Activated CD8-positive, alpha-beta memory T cell treated with anti-CD3 and anti-CD28 coated beads, Interleukin-2, amount 10 ng/mL, durations not matched to agents 7 days and 5 days (primary cell): ENCODE results near the gene TMEM91. TPM values are rescaled to one million over a fixed set of nuclear protein-coding genes. Genes with fewer than 3 reads are reported as not detected.

Source experiments
- ATAC-seq: fragments of 150-1000 bp; cut with Tn5 transposase; one replicate; pipeline ENCODE4 v1.10.0; 2021; ENCODE audit warnings: moderate library complexity
- CTCF ChIA-PET: fragments of 350-600 bp; sonication (Branson Sonifier 250); formaldehyde crosslinking; loops from one replicate; lab custom pipeline; 2021; ENCODE audit warnings: antibody characterized with exemption; lab: Charles Lee
- DNase-seq: peaks from one replicate; pipeline ENCODE4 v3.0.0-alpha.2; 2020
- H3K27ac Mint-ChIP-seq: one replicate; pipeline ENCODE4 v1.8.0; 2021; ENCODE audit warnings: mild to moderate bottlenecking, mixed read lengths
- H3K27me3 Mint-ChIP-seq: one replicate; pipeline ENCODE4 v1.8.0; 2021; ENCODE audit warnings: mixed read lengths
- H3K36me3 Mint-ChIP-seq: one replicate; pipeline ENCODE4 v1.8.0; 2021; ENCODE audit warnings: mild to moderate bottlenecking, mixed read lengths
- H3K4me1 Mint-ChIP-seq: one replicate; pipeline ENCODE4 v1.8.0; 2021; ENCODE audit warnings: mixed read lengths
- H3K4me3 Mint-ChIP-seq: one replicate; pipeline ENCODE4 v1.8.0; 2021; ENCODE audit warnings: mild to moderate bottlenecking, moderate library complexity, mixed read lengths
- H3K9me3 Mint-ChIP-seq: one replicate; pipeline ENCODE4 v1.8.0; 2022; ENCODE audit warnings: low read depth, mixed read lengths
- total RNA-seq, 2 experiments: library from RNA; stranded (reverse); gene quantifications; one replicate each; pipeline ENCODE4 v1.2.3, GENCODE V29; 2021

The TMEM91 gene
- total RNA-seq, 2 experiments from 2014 or later = 4.8 to 6.0 TPM

DNA sequence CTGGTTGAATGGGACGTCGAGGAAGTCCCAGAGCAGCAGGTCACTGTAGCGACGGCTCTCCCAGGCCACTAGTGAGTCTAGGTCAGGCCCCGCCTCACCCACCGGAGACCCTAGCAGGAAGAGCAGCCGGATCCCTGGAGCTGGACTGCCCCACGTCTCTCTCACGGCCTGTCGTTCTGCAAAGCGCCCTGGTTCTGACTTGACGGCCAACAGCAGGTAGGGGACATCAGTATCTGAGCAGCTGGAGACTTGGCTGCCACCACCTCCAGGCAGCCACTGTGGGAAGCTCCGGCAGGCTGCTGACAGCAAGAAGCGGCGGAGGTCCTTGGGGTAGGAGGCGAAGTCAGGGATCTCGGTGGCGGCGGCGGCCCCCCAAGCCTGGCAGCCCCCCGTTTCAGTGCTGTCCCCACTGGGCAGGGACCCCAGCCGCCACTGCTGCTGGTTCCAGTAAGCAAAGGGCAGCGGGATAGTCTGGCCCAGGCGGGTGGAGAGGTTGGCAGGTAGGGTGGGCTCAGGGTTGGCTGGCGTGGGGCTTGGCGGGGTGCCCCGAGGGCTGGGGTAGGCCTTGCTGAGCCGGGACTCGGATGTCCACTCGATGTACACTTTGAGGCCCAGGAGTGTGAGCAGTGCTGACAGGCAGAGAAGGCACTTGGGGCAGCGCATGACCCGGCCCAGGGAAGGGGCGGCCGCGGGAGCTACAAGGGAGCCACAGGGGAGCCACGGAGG is 49.9 kb downstream of the TMEM91 start:
- CTCF ChIA-PET = interaction anchor here (0.6 to 1.1 kb wide), 3 partner anchors 23 to 74 kb away, joined by 3 to 5 read pairs (median 4); no protein-coding TSS in a partner anchor
- ATAC-seq (no peak), DNase-seq (no peak)
- no peak overlapping the region for H3K27ac Mint-ChIP-seq
- H3K36me3 Mint-ChIP-seq = peaks cover 1% of the 10 kb centered on the region
- peaks cover 29% of the 10 kb centered on the region for H3K4me1 Mint-ChIP-seq
- H3K9me3 Mint-ChIP-seq = no peaks in the 10 kb centered on the region
- no peaks in the 10 kb centered on the region for H3K27me3 Mint-ChIP-seq
- H3K4me3 Mint-ChIP-seq = peak overlapping the region; percentile 85

DNA sequence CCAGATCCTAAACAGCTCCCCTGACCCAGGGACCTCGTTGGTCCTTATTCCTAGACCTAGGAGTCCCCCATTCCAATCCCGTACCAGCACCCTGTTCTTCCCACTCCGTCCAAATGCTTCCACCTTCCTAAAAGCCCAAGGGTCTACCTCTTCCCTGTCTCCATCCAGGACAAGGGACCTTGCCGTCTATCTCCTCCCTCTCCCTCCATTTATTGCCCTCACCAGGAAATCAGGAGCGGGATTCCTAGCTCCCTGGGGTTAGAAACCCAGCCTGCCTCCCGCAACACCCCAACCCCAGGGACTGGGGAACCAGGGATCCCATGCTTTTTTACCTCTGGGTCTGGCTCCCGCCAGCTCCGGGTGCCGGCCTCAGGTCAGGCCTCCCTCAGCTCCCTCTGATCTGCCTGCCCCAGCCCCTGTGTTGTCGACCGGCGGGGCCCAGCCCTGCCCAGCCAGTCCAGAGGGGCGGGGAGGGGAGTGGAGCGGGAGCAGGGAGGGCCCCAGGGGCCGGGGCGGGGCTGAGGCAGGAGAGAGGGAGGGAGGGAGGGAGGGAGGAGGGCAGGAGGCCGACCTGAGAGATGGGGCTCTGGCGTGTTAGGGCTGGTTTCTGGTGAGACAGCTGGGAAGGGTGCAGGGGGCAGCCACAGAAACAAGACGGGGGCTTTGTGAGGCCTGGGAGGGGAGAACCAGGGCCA is 50.8 kb downstream of the TMEM91 start, which contains the start of gene B3GNT8:
Gene B3GNT8 (minus strand): TSS at position 423 of the 695 bp plus-strand sequence. CDS start 596 bp downstream, outside the sequence.
- H3K9me3 Mint-ChIP-seq = no peaks in the 10 kb centered on the region
- DNase-seq (peak; percentile 72), ATAC-seq (peak; percentile 73)
- peak within 1 kb of the TSS; percentile 85 for H3K4me3 Mint-ChIP-seq
- peaks cover 2% of the 10 kb centered on the region for H3K36me3 Mint-ChIP-seq
- H3K27me3 Mint-ChIP-seq = no peaks in the 10 kb centered on the region
- peak within 1 kb of the TSS; percentile 92 for H3K27ac Mint-ChIP-seq
- CTCF ChIA-PET = interaction anchor here (0.6 to 1.3 kb wide), 4 partner anchors 22 to 75 kb away, joined by 3 to 5 read pairs (median 4); no protein-coding TSS in a partner anchor
- peaks cover 31% of the 10 kb centered on the region for H3K4me1 Mint-ChIP-seq

DNA sequence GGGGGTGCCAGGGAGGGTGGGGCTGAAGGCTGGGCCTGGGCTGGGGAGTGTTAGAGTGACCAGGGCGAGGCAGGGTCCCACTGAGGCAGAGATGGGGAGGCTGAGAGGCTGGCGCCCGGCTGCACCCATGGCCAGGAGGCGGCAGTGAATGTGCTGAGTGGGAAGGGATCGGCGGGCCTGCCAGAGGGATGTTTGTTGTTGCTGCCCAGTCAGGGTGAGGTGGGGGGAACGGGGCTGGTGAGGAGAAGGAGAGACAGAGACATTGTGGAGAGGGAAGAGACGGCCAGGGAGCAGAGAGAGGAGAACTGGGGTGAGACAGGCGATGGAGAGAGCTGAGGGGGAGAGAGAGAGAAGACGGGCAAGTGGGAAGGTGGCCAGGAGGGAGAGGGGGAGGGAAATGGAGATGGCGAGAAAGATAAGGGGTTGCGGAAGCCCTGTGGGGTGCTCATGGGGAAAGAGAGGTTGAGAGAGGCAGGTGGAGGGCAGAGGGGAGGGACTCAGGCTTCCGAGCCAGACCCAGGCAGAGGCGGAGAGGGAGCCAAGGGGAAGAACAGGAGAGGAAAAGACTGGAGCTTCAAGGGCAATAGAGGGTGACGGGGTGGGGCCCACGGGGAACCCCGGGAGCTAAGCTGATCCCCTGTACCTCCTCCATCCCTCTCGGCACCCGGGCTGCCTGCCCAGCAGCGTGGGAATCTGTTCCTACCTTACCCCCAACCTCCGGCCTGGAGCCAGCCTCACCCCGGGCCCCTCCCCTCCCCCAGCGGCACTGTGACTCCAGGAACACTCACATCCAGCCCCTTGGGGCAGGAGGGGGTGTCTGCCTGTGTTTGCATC is 51.5 kb downstream of the TMEM91 start:
- Mint-ChIP-seq H3K27ac (peak overlapping the region; percentile 92), H3K9me3 (no peaks in the 10 kb centered on the region), H3K4me1 (peaks cover 31% of the 10 kb centered on the region), H3K27me3 (no peaks in the 10 kb centered on the region), H3K36me3 (peaks cover 7% of the 10 kb centered on the region), H3K4me3 (peak overlapping the region; percentile 85)
- peak; percentile 67 for ATAC-seq
- CTCF ChIA-PET = interaction anchor here (0.8 to 1.8 kb wide), 6 partner anchors 12 to 224 kb away, joined by 3 to 7 read pairs (median 4); partner anchors contain the start of gene DMAC2
- peak; percentile 73 for DNase-seq

DNA sequence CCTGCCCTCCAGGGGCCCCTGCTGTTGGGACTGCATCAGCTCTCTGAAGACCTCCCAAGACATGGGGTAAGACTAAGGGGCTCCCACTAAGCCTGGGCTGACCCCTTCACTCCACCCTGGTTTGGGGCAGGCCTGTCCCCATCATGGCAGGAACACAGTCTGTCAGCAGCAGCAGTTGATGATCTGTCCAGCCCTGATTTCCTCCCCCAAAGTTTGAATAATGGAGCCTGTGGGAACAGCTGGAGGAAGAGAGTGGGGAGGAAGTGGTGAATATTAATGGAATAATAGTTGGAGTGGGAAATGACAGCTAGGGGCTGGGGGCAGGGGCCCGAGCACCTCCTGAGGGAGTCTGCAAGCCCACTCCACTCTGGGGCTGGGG is 52.1 kb downstream of the TMEM91 start:
- peaks cover 31% of the 10 kb centered on the region for H3K4me1 Mint-ChIP-seq
- peak overlapping the region; percentile 81 for H3K27ac Mint-ChIP-seq
- no peaks in the 10 kb centered on the region for H3K9me3 Mint-ChIP-seq
- no peaks in the 10 kb centered on the region for H3K27me3 Mint-ChIP-seq
- CTCF ChIA-PET = interaction anchor here (0.8 to 1.8 kb wide), 6 partner anchors 11 to 224 kb away, joined by 3 to 7 read pairs (median 4); partner anchors contain the start of gene DMAC2
- no peak for DNase-seq
- peak overlapping the region; percentile 85 for H3K4me3 Mint-ChIP-seq
- H3K36me3 Mint-ChIP-seq = peaks cover 7% of the 10 kb centered on the region
- ATAC-seq = peak; percentile 14

DNA sequence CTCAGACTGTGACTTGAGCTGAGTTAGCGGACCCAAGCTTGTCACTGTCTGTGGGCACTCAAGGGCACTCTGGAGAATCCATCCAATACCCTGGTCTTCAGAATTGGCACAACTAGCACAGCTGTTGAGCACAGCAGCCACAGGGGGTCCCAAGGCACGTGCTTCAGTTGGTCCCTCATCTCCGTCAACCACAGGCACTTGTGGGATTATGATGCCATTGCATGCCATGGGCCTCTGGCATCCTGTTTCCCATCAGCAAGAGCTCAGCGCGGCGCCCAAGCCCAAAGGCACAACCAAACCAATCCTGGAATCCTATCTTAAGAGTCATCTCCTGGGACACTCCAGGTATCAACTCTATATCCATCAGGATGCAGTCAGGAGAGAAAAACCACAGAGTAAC is 54.6 kb downstream of the TMEM91 start:
- CTCF ChIA-PET = interaction anchor here (0.6 to 2.1 kb wide), 10 partner anchors 9 to 226 kb away, joined by 3 to 12 read pairs (median 4); partner anchors contain the start of genes B9D2, BCKDHA and DMAC2
- no peak for ATAC-seq
- Mint-ChIP-seq H3K4me3 (no peak overlapping the region), H3K4me1 (peaks cover 26% of the 10 kb centered on the region), H3K27ac (no peak overlapping the region), H3K36me3 (peaks cover 7% of the 10 kb centered on the region), H3K9me3 (no peaks in the 10 kb centered on the region), H3K27me3 (no peaks in the 10 kb centered on the region)
- DNase-seq = no peak

DNA sequence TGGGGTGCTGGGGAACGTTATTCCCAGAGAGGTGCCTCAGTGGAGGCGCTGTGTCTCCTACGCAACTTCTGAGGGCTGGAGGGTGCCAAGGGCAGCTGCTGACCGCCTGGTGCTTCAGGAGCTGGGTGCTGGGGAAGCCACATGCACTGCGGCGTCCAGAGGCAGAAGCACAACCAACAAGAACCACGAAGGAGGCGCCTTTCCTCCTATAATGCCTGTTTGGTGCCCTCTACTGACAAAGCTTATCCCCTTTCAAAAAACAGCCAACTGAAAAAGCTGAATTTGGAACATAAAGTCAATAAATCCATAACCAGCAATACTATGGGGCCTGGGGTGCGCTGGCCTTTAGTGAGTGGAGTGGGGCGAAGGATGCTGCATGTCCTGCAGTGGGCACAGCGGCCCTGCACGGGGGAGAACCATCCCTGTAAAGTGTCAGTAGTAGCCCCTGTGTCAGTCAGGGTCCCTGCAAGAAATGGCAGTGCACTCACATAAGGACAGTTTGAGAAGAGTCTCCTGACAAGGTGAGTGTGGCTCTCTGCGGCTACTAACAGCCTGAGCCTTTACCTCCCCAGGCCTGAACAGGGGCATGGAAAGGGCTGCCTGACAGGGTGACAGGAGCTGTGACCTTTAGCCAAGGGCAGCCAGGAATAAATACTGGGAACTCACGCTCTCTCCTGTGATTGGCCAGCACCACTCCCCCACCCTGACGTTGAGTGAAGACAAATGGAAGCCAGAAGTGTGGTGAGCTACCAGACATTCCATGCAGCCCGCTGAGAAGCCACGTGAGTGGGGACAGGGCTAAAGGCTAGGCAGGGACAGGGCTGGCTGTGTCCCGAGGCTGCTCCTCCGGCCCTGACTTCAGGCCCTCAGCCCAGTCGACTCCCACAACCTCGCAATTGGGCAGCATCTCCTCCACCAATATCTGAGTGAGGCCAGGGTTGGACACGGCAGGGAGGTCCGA is 55.4 kb downstream of the TMEM91 start:
- Mint-ChIP-seq H3K4me1 (peaks cover 28% of the 10 kb centered on the region), H3K27me3 (no peaks in the 10 kb centered on the region), H3K4me3 (no peak overlapping the region), H3K9me3 (no peaks in the 10 kb centered on the region), H3K36me3 (peaks cover 7% of the 10 kb centered on the region), H3K27ac (no peak overlapping the region)
- DNase-seq (peak; percentile 48), ATAC-seq (no peak)
- CTCF ChIA-PET = interaction anchor here (0.6 to 2.1 kb wide), 10 partner anchors 9 to 227 kb away, joined by 3 to 12 read pairs (median 4); partner anchors contain the start of genes B9D2, BCKDHA and DMAC2

DNA sequence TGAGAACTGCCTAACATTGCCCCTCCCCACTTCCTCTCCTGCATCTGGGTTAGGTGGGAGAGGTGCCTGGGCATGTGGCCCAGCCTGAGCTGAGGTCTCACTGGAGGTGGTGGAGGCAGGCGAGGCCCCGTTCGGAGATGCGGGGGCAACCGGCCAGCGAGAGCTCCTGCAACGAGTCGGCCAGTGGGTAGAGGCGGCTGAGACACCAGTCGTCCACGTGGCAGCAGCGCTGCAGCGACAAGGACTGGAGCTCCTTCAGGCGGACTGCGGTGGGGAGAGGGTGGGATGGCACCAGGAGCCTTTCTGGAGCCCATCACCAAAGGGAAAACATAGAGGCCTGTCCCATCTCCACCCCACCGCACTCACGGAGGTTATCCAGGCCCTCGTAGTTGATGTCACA is 56.8 kb downstream of the TMEM91 start:
- peaks cover 10% of the 10 kb centered on the region for H3K36me3 Mint-ChIP-seq
- no peak overlapping the region for H3K27ac Mint-ChIP-seq
- CTCF ChIA-PET = interaction anchor here (1.0 kb wide), 1 partner anchor 16 kb away, joined by 4 read pairs; no protein-coding TSS in a partner anchor
- H3K4me3 Mint-ChIP-seq = no peak overlapping the region
- H3K27me3 Mint-ChIP-seq = no peaks in the 10 kb centered on the region
- DNase-seq (no peak), ATAC-seq (no peak)
- H3K9me3 Mint-ChIP-seq = no peaks in the 10 kb centered on the region
- peaks cover 21% of the 10 kb centered on the region for H3K4me1 Mint-ChIP-seq

Other genes with a start within 250 kb of the TMEM91 start
- under 1 TPM in 1 of 2 experiments, not detected in 1; 0.19 TPM for gene CYP2S1, start 183.3 kb upstream of the TMEM91 start, total RNA-seq
- gene AXL, start 157.3 kb upstream of the TMEM91 start, total RNA-seq = under 1 TPM; 0.05 to 0.29 TPM
- 100 to 1,000 TPM; 342 to 348 TPM for gene HNRNPUL1, start 112.2 kb upstream of the TMEM91 start, total RNA-seq
- gene CCDC97, start 66.4 kb upstream of the TMEM91 start, total RNA-seq = 10 to 100 TPM; 42.9 to 43.5 TPM
- 100 to 1,000 TPM; 171 to 179 TPM for gene TGFB1, start 22.6 kb upstream of the TMEM91 start, total RNA-seq
- 1 to 10 TPM; 8.2 to 9.3 TPM for gene B9D2, start 12.4 kb upstream of the TMEM91 start, total RNA-seq
- gene EXOSC5, start 20.8 kb downstream of the TMEM91 start, total RNA-seq = 10 to 100 TPM; 24.4 to 36.0 TPM
- 10 to 100 TPM; 18.7 to 20.1 TPM for gene BCKDHA, start 21.3 kb downstream of the TMEM91 start, total RNA-seq
- 1 to 10 TPM; 3.2 TPM for gene B3GNT8, start 50.8 kb downstream of the TMEM91 start, total RNA-seq
- gene DMAC2, start 63.4 kb downstream of the TMEM91 start, total RNA-seq = 10 to 100 TPM; 43.2 to 56.5 TPM
- not detected for gene ERICH4, start 66.6 kb downstream of the TMEM91 start, total RNA-seq
- 10 to 100 TPM; 54.6 to 57.1 TPM for gene CEACAM21, start 199.6 kb downstream of the TMEM91 start, total RNA-seq